GM12878 (cell line): ENCODE data around the gene CKS1B.

Experiments
- EZH2 ChIP-seq: IDR thresholded peaks from 2 replicates; pipeline ENCODE4 v1.6.1; 2012; ENCODE audit warnings: low read depth, mild to moderate bottlenecking, control low read depth, inconsistent platforms, low read length, borderline replicate concordance; ENCODE audit not compliant: control insufficient read depth
- GABPA ChIP-seq: IDR thresholded peaks from 2 replicates; pipeline ENCODE4 v1.6.1; 2014; ENCODE audit warnings: antibody characterized with exemption, low read depth, mild to moderate bottlenecking, inconsistent platforms
- MAX ChIP-seq: IDR thresholded peaks from 2 replicates; pipeline ENCODE4 v1.6.1; 2012; ENCODE audit warnings: low read depth, low read length, improper control_type of control experiment
- MEF2A ChIP-seq: IDR thresholded peaks from 2 replicates; pipeline ENCODE4 v1.6.1; 2011; ENCODE audit warnings: low read depth, mild to moderate bottlenecking, low read length, moderate library complexity; ENCODE audit not compliant: insufficient read depth
- MXI1 ChIP-seq: fragments of 150-350 bp; IDR thresholded peaks from 2 replicates; pipeline ENCODE4 v1.6.1; 2011; ENCODE audit warnings: low read depth, mild to moderate bottlenecking, inconsistent platforms, low read length, improper control_type of control experiment
- POLR2A ChIP-seq: IDR thresholded peaks from 2 replicates; pipeline ENCODE4 v1.6.1; 2011; ENCODE audit warnings: low read depth, mild to moderate bottlenecking, low read length
- RAD21 ChIP-seq: IDR thresholded peaks from 2 replicates; pipeline ENCODE4 v1.6.1; 2011; ENCODE audit warnings: mild to moderate bottlenecking, low read depth, low read length, moderate library complexity; ENCODE audit not compliant: insufficient read depth
- SMC3 ChIP-seq: IDR thresholded peaks from 2 replicates; pipeline ENCODE4 v1.6.1; 2011; ENCODE audit warnings: low read length, improper control_type of control experiment, borderline replicate concordance
- SRF ChIP-seq, 2 experiments: IDR thresholded peaks; 2 replicates each; pipeline ENCODE4 v1.6.1; 2011; ENCODE audit warnings: low read depth in 2 of 2, low read length in 2 of 2, mild to moderate bottlenecking in 1 of 2, moderate library complexity in 1 of 2
- TF ChIP-seq, protein P1 (sequence below), 3 experiments: IDR thresholded peaks in 2 of 3; conservative IDR thresholded peaks in 1 of 3; 2 replicates each; pipeline ENCODE4 v1.5.1; 2011; ENCODE audit warnings: low read depth in 3 of 3, low read length in 3 of 3, mild to moderate bottlenecking in 3 of 3, control low read depth in 2 of 3, moderate library complexity in 2 of 3, inconsistent platforms in 1 of 3, mixed read lengths in 1 of 3; ENCODE audit not compliant: control insufficient read depth in 2 of 3, insufficient read depth in 1 of 3; ENCODE audit errors: extremely low read depth in 1 of 3

DNA sequence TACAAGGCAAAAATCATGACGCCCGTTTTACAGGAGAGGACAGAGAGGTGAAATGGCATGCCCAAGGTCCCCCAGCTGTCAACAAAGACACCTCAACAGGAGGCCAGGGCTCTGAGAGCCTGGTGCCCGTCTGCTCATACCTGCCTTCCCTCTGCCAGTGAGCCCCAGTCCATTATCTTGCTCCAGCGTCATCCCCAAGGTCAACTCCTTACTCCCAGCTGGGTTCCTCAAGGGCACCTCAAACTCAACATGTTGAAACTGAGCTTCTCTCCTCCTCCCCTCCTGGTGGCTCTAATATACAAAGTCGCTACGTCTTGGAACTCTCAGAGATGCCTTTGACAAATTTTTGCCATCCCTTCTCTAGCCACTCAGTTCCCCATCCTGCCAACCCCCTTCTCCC is 21.8 kb upstream of the CKS1B start:
- TF ChIP-seq GABPA (no peak), EZH2 (no peak), SMC3 (no peak), SRF (IDR thresholded peaks at IDR 0.05; ENCODE audit: low read depth in 2 of 2, low read length in 2 of 2) (no peak), POLR2A (no peak), MAX (no peak), MEF2A (no peak), RAD21 (no peak), MXI1 (no peak)
- TF ChIP-seq, protein P1, sequence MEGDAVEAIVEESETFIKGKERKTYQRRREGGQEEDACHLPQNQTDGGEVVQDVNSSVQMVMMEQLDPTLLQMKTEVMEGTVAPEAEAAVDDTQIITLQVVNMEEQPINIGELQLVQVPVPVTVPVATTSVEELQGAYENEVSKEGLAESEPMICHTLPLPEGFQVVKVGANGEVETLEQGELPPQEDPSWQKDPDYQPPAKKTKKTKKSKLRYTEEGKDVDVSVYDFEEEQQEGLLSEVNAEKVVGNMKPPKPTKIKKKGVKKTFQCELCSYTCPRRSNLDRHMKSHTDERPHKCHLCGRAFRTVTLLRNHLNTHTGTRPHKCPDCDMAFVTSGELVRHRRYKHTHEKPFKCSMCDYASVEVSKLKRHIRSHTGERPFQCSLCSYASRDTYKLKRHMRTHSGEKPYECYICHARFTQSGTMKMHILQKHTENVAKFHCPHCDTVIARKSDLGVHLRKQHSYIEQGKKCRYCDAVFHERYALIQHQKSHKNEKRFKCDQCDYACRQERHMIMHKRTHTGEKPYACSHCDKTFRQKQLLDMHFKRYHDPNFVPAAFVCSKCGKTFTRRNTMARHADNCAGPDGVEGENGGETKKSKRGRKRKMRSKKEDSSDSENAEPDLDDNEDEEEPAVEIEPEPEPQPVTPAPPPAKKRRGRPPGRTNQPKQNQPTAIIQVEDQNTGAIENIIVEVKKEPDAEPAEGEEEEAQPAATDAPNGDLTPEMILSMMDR (IDR thresholded peaks at IDR 0.05 in 2 of 3, conservative IDR thresholded peaks at IDR 0.05 in 1 of 3; ENCODE audit: control insufficient read depth in 2 of 3, extremely low read depth in 1 of 3, insufficient read depth in 1 of 3, low read depth in 3 of 3, low read length in 3 of 3) = no peak
